HepG2 (cell line): ENCODE measurements around the gene GDAP1L1. TPM values are rescaled to one million over a fixed set of nuclear protein-coding genes. Genes with fewer than 3 reads are reported as not detected.

Experiments
- ATF1 ChIP-seq: IDR thresholded peaks from 2 replicates; pipeline ENCODE4 v1.6.1; 2016; ENCODE audit warnings: mild to moderate bottlenecking, control low read depth
- ATRX ChIP-seq: sonication (generic); formaldehyde crosslinking; IDR thresholded peaks from 2 replicates; pipeline ENCODE4 v1.4.0; 2020; ENCODE audit warnings: missing genetic modification reagents, borderline replicate concordance
- CENPT ChIP-seq: sonication (generic); formaldehyde crosslinking; IDR thresholded peaks from 2 replicates; pipeline ENCODE4 v1.8.0; 2022; ENCODE audit warnings: low read depth, mild to moderate bottlenecking, moderate library complexity, missing genetic modification reagents
- CHD4 ChIP-seq: fragments of 200-600 bp; sonication (generic); IDR thresholded peaks from 2 replicates; pipeline ENCODE4 v1.7.0; 2017; ENCODE audit warnings: mild to moderate bottlenecking, low read length, borderline replicate concordance
- KDM1A ChIP-seq: IDR thresholded peaks from 2 replicates; pipeline ENCODE4 v1.6.1; 2016; ENCODE audit warnings: missing compliant biosample characterization
- MATR3 ChIP-seq: sonication (generic); formaldehyde crosslinking; IDR thresholded peaks from 2 replicates; pipeline ENCODE4 v1.4.0; 2020; ENCODE audit warnings: missing genetic modification reagents
- MIXL1 ChIP-seq: IDR thresholded peaks from 2 replicates; pipeline ENCODE4 v1.6.1; 2016
- MTF2 ChIP-seq: sonication (generic); formaldehyde crosslinking; IDR thresholded peaks from 2 replicates; pipeline ENCODE4 v1.5.0; 2020; ENCODE audit warnings: missing genetic modification reagents, borderline replicate concordance
- NCOA1 ChIP-seq: sonication (generic); formaldehyde crosslinking; IDR thresholded peaks from 2 replicates; pipeline ENCODE4 v1.9.0; 2021; ENCODE audit warnings: missing genetic modification reagents
- NONO ChIP-seq, 2 experiments: fragments of 450-650 bp in 1 of 2; sonication (generic) in 1 of 2; formaldehyde crosslinking in 1 of 2; IDR thresholded peaks in 1 of 2; conservative IDR thresholded peaks in 1 of 2; 2 replicates each; pipeline versions ENCODE4 v1.6.1 to v1.8.0; 2017 to 2022; ENCODE audit warnings: mild to moderate bottlenecking in 1 of 2, missing genetic modification reagents in 1 of 2, moderate library complexity in 1 of 2
- PCBP1 ChIP-seq: fragments of 200-400 bp; formaldehyde crosslinking; IDR thresholded peaks from 2 replicates; pipeline ENCODE4 v1.6.1; 2017; ENCODE audit warnings: mild to moderate bottlenecking, low read depth, low read length, borderline replicate concordance
- SP5 ChIP-seq: IDR thresholded peaks from 2 replicates; pipeline ENCODE4 v1.6.1; 2016; ENCODE audit warnings: low read depth, borderline replicate concordance
- ZFP82 ChIP-seq: sonication (generic); formaldehyde crosslinking; IDR thresholded peaks from 2 replicates; pipeline ENCODE4 v1.5.1; 2020; ENCODE audit warnings: mild to moderate bottlenecking, missing genetic modification reagents, borderline replicate concordance
- ZNF136 ChIP-seq: sonication (generic); formaldehyde crosslinking; IDR thresholded peaks from 2 replicates; pipeline ENCODE4 v1.8.1; 2022; ENCODE audit warnings: low read depth, mild to moderate bottlenecking, moderate library complexity, missing genetic modification reagents
- ZNF460 ChIP-seq: sonication (generic); formaldehyde crosslinking; IDR thresholded peaks from 2 replicates; pipeline ENCODE4 v1.5.1; 2020; ENCODE audit warnings: missing genetic modification reagents, mild to moderate bottlenecking, borderline replicate concordance
- ZNF552 ChIP-seq: sonication (generic); formaldehyde crosslinking; IDR thresholded peaks from 2 replicates; pipeline ENCODE4 v1.9.0; 2022; ENCODE audit warnings: missing genetic modification reagents, mild to moderate bottlenecking, borderline replicate concordance
- ZNF562 ChIP-seq: sonication (generic); formaldehyde crosslinking; IDR thresholded peaks from 2 replicates; pipeline ENCODE4 v1.8.0; 2022; ENCODE audit warnings: missing genetic modification reagents, borderline replicate concordance
- ZNF569 ChIP-seq: sonication (generic); formaldehyde crosslinking; IDR thresholded peaks from 2 replicates; pipeline ENCODE4 v1.5.0; 2020; ENCODE audit warnings: mild to moderate bottlenecking, missing genetic modification reagents, moderate library complexity, borderline replicate concordance
- ZNF614 ChIP-seq: IDR thresholded peaks from 2 replicates; pipeline ENCODE4 v1.6.1; 2018; ENCODE audit warnings: missing biosample characterization, missing genetic modification reagents, inconsistent platforms, borderline replicate concordance
- ZNF792 ChIP-seq: IDR thresholded peaks from 2 replicates; pipeline ENCODE4 v1.6.1; 2016
- ZSCAN12 ChIP-seq: sonication (generic); formaldehyde crosslinking; IDR thresholded peaks from 2 replicates; pipeline ENCODE4 v1.9.0; 2021; ENCODE audit warnings: mild to moderate bottlenecking, missing genetic modification reagents
- ZSCAN30 ChIP-seq: sonication (generic); formaldehyde crosslinking; IDR thresholded peaks from 2 replicates; pipeline ENCODE4 v1.5.0; 2020; ENCODE audit warnings: mild to moderate bottlenecking, missing genetic modification reagents
- polyA plus RNA-seq, 8 experiments: library from polyadenylated mRNA; depleted of rRNA in 3 of 8; stranded (reverse) in 7 of 8; unstranded in 1 of 8; fragments of >200 nt; fragmentation: Illumina TruSeq in 4 of 8; extraction: Trizol in 4 of 8; gene quantifications; 2 replicates each; pipeline versions ENCODE4 v1.2.1 to v1.2.3, GENCODE V29; 2011 to 2016; ENCODE audit warnings: low read depth in 4 of 8, missing spikeins in 1 of 8, mixed read lengths in 1 of 8; ENCODE audit not compliant: insufficient read depth in 1 of 8
- total RNA-seq, 5 experiments: library from RNA; depleted of rRNA; stranded (reverse); fragments of >200 nt; fragmentation: Illumina TruSeq; extraction: Trizol; gene quantifications; 2 replicates each; pipeline ENCODE4 v1.2.3, GENCODE V29; 2016; ENCODE audit warnings: low read depth in 1 of 5
- TF ChIP-seq, protein P1 (sequence below): sonication (generic); formaldehyde crosslinking; IDR thresholded peaks from 2 replicates; pipeline ENCODE4; 2020; ENCODE audit warnings: missing genetic modification reagents, mild to moderate bottlenecking, borderline replicate concordance
- TF ChIP-seq, protein P2 (sequence below): sonication (generic); formaldehyde crosslinking; IDR thresholded peaks from 2 replicates; pipeline ENCODE4 v1.4.0; 2020; ENCODE audit warnings: mild to moderate bottlenecking, missing genetic modification reagents
- TF ChIP-seq, protein P3 (sequence below): sonication (generic); formaldehyde crosslinking; IDR thresholded peaks from 2 replicates; pipeline ENCODE4 v1.9.0; 2021; ENCODE audit warnings: missing genetic modification reagents, borderline replicate concordance

The GDAP1L1 gene
- total and polyA plus RNA-seq, 2 of the 13 experiments (the other 11 are each of a cell fraction or from before 2014, with no cell fraction given) = 0.04 TPM; not detected in 1

DNA sequence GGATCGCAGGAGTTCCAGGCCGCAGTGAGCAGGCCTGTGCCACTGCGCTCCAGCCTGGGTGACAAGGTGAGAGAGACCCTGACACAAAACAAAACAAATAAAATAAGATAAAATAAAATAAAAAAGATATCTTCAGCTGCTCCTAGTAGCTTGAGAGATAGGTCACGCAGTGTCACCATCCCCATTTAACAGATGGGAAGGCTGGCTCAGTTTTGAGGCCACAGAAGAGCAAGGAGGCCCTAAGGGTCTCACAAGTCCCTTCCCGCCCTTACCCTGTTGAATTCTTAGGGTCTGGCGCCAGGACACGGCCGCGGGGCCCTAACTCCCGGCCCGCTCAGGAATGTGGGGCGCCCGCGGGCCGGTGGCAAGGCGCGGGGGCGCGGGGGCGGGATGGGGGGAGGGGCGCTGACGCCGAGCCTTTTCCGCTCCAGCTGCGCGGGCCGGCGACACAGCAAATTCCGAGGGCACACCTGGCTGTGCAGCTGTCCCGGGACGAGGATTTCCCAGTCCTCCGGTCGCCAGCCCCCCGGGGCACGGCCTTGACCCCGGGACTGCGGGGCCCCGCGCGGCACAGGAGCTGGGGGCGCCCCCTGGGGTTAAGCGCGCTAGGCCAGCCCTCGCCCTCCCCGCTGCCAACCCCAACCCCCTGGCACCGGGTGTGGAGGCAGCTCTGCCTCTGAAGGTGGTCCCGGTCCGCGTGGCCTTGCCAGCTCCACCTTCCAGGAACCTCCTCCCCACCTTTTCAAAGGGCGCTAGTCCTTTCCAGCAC is 79.5 kb downstream of the GDAP1L1 start (continued):
- TF ChIP-seq ZNF136 (CRISPR knock-in tag) (no peak), ATF1 (no peak), ZSCAN12 (no peak), ZFP82 (no peak), NONO (IDR thresholded peaks at IDR 0.05) (no peak), NONO (CRISPR knock-in tag; conservative IDR thresholded peaks at IDR 0.05) (peak; percentile 44; the same call in 1 of the 2 replicates), ATRX (CRISPR knock-in tag) (no peak), CENPT (no peak), ZSCAN30 (CRISPR knock-in tag) (no peak), MTF2 (CRISPR knock-in tag) (peak; percentile 87; the same call in 1 of the 2 replicates), KDM1A (peak; percentile 14; the same call in 1 of the 2 replicates), ZNF792 (CRISPR knock-in tag) (no peak), PCBP1 (no peak), ZNF562 (CRISPR knock-in tag) (no peak), MATR3 (CRISPR knock-in tag) (no peak), NCOA1 (CRISPR knock-in tag) (0 out of 2 replicates have a peak, but pooled peaks have one; percentile 63), ZNF552 (no peak), MIXL1 (CRISPR knock-in tag) (no peak), ZNF569 (CRISPR knock-in tag) (no peak), ZNF614 (CRISPR knock-in tag) (peak; percentile 14; the same call in 1 of the 2 replicates), CHD4 (no peak), ZNF460 (no peak), SP5 (CRISPR knock-in tag) (no peak)
- TF ChIP-seq, protein P1, sequence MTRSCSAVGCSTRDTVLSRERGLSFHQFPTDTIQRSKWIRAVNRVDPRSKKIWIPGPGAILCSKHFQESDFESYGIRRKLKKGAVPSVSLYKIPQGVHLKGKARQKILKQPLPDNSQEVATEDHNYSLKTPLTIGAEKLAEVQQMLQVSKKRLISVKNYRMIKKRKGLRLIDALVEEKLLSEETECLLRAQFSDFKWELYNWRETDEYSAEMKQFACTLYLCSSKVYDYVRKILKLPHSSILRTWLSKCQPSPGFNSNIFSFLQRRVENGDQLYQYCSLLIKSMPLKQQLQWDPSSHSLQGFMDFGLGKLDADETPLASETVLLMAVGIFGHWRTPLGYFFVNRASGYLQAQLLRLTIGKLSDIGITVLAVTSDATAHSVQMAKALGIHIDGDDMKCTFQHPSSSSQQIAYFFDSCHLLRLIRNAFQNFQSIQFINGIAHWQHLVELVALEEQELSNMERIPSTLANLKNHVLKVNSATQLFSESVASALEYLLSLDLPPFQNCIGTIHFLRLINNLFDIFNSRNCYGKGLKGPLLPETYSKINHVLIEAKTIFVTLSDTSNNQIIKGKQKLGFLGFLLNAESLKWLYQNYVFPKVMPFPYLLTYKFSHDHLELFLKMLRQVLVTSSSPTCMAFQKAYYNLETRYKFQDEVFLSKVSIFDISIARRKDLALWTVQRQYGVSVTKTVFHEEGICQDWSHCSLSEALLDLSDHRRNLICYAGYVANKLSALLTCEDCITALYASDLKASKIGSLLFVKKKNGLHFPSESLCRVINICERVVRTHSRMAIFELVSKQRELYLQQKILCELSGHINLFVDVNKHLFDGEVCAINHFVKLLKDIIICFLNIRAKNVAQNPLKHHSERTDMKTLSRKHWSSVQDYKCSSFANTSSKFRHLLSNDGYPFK (CRISPR knock-in tag) = no peak
- TF ChIP-seq, protein P2, sequence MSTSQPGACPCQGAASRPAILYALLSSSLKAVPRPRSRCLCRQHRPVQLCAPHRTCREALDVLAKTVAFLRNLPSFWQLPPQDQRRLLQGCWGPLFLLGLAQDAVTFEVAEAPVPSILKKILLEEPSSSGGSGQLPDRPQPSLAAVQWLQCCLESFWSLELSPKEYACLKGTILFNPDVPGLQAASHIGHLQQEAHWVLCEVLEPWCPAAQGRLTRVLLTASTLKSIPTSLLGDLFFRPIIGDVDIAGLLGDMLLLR = no peak
- TF ChIP-seq, protein P3, sequence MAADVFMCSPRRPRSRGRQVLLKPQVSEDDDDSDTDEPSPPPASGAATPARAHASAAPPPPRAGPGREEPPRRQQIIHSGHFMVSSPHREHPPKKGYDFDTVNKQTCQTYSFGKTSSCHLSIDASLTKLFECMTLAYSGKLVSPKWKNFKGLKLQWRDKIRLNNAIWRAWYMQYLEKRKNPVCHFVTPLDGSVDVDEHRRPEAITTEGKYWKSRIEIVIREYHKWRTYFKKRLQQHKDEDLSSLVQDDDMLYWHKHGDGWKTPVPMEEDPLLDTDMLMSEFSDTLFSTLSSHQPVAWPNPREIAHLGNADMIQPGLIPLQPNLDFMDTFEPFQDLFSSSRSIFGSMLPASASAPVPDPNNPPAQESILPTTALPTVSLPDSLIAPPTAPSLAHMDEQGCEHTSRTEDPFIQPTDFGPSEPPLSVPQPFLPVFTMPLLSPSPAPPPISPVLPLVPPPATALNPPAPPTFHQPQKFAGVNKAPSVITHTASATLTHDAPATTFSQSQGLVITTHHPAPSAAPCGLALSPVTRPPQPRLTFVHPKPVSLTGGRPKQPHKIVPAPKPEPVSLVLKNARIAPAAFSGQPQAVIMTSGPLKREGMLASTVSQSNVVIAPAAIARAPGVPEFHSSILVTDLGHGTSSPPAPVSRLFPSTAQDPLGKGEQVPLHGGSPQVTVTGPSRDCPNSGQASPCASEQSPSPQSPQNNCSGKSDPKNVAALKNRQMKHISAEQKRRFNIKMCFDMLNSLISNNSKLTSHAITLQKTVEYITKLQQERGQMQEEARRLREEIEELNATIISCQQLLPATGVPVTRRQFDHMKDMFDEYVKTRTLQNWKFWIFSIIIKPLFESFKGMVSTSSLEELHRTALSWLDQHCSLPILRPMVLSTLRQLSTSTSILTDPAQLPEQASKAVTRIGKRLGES = no peak
